SK-N-SH treated with all-trans-retinoic acid at 6 μM for 48 hours (cell line): ENCODE measurements around the gene FBXW4.

Source experiments
- ATAC-seq: fragments of 200-7000 bp; cut with Tn5 transposase; 3 replicates; pipeline ENCODE4 v1.9.1; 2020; ENCODE audit warnings: mild to moderate bottlenecking, moderate library complexity
- ARNTL ChIP-seq: fragments of 450-650 bp; formaldehyde crosslinking; IDR thresholded peaks from 2 replicates; pipeline ENCODE4 v1.5.0; 2020; ENCODE audit warnings: low read depth, mild to moderate bottlenecking, moderate library complexity, borderline replicate concordance
- BACH2 ChIP-seq: fragments of 250-450 bp; sonication (Bioruptor Pico); IDR thresholded peaks from 2 replicates; pipeline ENCODE4 v1.9.0; 2021; ENCODE audit warnings: mild to moderate bottlenecking, borderline replicate concordance
- CREB5 ChIP-seq: fragments of 250-450 bp; sonication (Bioruptor Pico); IDR thresholded peaks from 2 replicates; pipeline ENCODE4 v1.5.1; 2020; ENCODE audit warnings: low read depth, mild to moderate bottlenecking, moderate library complexity
- CSDC2 ChIP-seq: fragments of 250-450 bp; sonication (Bioruptor Pico); IDR thresholded peaks from 2 replicates; pipeline ENCODE4 v1.5.0; 2020; ENCODE audit warnings: mild to moderate bottlenecking, moderate library complexity
- CSRNP3 ChIP-seq: fragments of 250-450 bp; sonication (Bioruptor Pico); IDR thresholded peaks from 2 replicates; pipeline ENCODE4 v1.5.1; 2021; ENCODE audit warnings: mild to moderate bottlenecking, moderate library complexity
- ESRRG ChIP-seq: fragments of 250-450 bp; sonication (Bioruptor Pico); IDR thresholded peaks from 2 replicates; pipeline ENCODE4 v1.6.1; 2021; ENCODE audit warnings: mild to moderate bottlenecking
- GLIS3 ChIP-seq: fragments of 250-450 bp; sonication (Bioruptor Pico); IDR thresholded peaks from 2 replicates; pipeline ENCODE4 v1.5.0; 2020; ENCODE audit warnings: mild to moderate bottlenecking, moderate library complexity
- ISL1 ChIP-seq: fragments of 250-450 bp; sonication (Bioruptor Pico); IDR thresholded peaks from 2 replicates; pipeline ENCODE4 v2.1.2; 2022; ENCODE audit warnings: mild to moderate bottlenecking, moderate library complexity
- OSR1 ChIP-seq: fragments of 250-450 bp; sonication (Bioruptor Pico); IDR thresholded peaks from 2 replicates; pipeline ENCODE4 v1.8.0; 2022; ENCODE audit warnings: moderate library complexity, mild to moderate bottlenecking, inconsistent platforms
- PPARA ChIP-seq: fragments of 250-450 bp; sonication (Bioruptor Pico); IDR thresholded peaks from 2 replicates; pipeline ENCODE4 v1.5.0; 2020; ENCODE audit warnings: mild to moderate bottlenecking, borderline replicate concordance
- RARB ChIP-seq: fragments of 250-450 bp; sonication (Bioruptor Pico); IDR thresholded peaks from 2 replicates; pipeline ENCODE4 v1.8.0; 2021; ENCODE audit warnings: mild to moderate bottlenecking, moderate library complexity
- SNAI2 ChIP-seq: fragments of 250-450 bp; sonication (Bioruptor Pico); IDR thresholded peaks from 2 replicates; pipeline ENCODE4 v1.5.0; 2020; ENCODE audit warnings: mild to moderate bottlenecking, moderate library complexity
- TCF4 ChIP-seq: fragments of 250-450 bp; sonication (Bioruptor Pico); IDR thresholded peaks from 2 replicates; pipeline ENCODE4 v1.8.0; 2021; ENCODE audit warnings: mild to moderate bottlenecking, moderate library complexity, borderline replicate concordance
- TOX ChIP-seq: fragments of 250-450 bp; sonication (Bioruptor Pico); IDR thresholded peaks from 2 replicates; pipeline ENCODE4 v1.8.0; 2021; ENCODE audit warnings: mild to moderate bottlenecking, moderate library complexity, borderline replicate concordance
- ZFP30 ChIP-seq: fragments of 450-650 bp; formaldehyde crosslinking; IDR thresholded peaks from 2 replicates; pipeline ENCODE4 v1.5.0; 2022; ENCODE audit warnings: mild to moderate bottlenecking, moderate library complexity
- ZNF565 ChIP-seq: fragments of 450-650 bp; formaldehyde crosslinking; conservative IDR thresholded peaks from 2 replicates; pipeline ENCODE4 v1.5.0; 2020; ENCODE audit warnings: low read depth, mild to moderate bottlenecking, moderate library complexity
- ZNF70 ChIP-seq: fragments of 450-650 bp; formaldehyde crosslinking; IDR thresholded peaks from 2 replicates; pipeline ENCODE4 v1.5.0; 2020; ENCODE audit warnings: mild to moderate bottlenecking, moderate library complexity
- ZNF8 ChIP-seq: fragments of 450-650 bp; formaldehyde crosslinking; IDR thresholded peaks from 2 replicates; pipeline ENCODE4 v1.5.0; 2020; ENCODE audit warnings: mild to moderate bottlenecking, moderate library complexity
- TF ChIP-seq, protein P1 (sequence below): fragments of 250-450 bp; sonication (Bioruptor Pico); IDR thresholded peaks from 2 replicates; pipeline ENCODE4 v1.5.0; 2020; ENCODE audit warnings: mild to moderate bottlenecking, moderate library complexity
- TF ChIP-seq, protein P2 (sequence below): fragments of 250-450 bp; sonication (Bioruptor Pico); IDR thresholded peaks from 2 replicates; pipeline ENCODE4 v1.8.0; 2020; ENCODE audit warnings: mild to moderate bottlenecking, moderate library complexity, borderline replicate concordance
- TF ChIP-seq, protein P3 (sequence below): fragments of 250-450 bp; sonication (Bioruptor Pico); IDR thresholded peaks from 2 replicates; pipeline ENCODE4 v1.8.0; 2021; ENCODE audit warnings: low read depth, mild to moderate bottlenecking, moderate library complexity, borderline replicate concordance

FBXW4 gene

DNA sequence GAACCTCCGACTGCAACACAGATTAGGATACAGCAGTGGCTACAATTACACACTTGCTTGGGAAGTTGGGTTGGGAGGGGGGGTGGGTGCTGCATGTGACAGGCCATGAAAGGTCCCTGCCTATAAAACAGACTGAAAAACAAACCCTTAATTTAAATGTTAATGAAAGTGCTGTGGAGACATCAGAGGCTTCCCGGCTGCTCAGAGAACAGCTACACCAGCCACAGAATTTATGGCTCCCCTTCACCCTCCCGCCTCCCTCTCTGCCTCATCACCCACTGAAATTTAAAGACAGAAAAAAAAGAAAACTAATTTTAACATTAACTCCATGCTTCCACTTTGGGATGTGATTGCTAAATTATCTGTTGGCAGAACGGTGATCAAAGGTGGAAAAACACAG, 34.7 kb downstream of the FBXW4 start:
- no peak for ATAC-seq
- TF ChIP-seq GLIS3 (CRISPR knock-in tag) (no peak), TCF4 (no peak), ISL1 (no peak), SNAI2 (CRISPR knock-in tag) (no peak), CSDC2 (CRISPR knock-in tag) (no peak), BACH2 (CRISPR knock-in tag) (no peak), ZFP30 (no peak), OSR1 (CRISPR knock-in tag) (no peak), CSRNP3 (CRISPR knock-in tag) (no peak), ZNF70 (CRISPR knock-in tag) (no peak), ESRRG (no peak), ZNF565 (no peak), ZNF8 (no peak), RARB (no peak), TOX (CRISPR knock-in tag) (no peak), CREB5 (CRISPR knock-in tag) (no peak)
- TF ChIP-seq, protein P1, sequence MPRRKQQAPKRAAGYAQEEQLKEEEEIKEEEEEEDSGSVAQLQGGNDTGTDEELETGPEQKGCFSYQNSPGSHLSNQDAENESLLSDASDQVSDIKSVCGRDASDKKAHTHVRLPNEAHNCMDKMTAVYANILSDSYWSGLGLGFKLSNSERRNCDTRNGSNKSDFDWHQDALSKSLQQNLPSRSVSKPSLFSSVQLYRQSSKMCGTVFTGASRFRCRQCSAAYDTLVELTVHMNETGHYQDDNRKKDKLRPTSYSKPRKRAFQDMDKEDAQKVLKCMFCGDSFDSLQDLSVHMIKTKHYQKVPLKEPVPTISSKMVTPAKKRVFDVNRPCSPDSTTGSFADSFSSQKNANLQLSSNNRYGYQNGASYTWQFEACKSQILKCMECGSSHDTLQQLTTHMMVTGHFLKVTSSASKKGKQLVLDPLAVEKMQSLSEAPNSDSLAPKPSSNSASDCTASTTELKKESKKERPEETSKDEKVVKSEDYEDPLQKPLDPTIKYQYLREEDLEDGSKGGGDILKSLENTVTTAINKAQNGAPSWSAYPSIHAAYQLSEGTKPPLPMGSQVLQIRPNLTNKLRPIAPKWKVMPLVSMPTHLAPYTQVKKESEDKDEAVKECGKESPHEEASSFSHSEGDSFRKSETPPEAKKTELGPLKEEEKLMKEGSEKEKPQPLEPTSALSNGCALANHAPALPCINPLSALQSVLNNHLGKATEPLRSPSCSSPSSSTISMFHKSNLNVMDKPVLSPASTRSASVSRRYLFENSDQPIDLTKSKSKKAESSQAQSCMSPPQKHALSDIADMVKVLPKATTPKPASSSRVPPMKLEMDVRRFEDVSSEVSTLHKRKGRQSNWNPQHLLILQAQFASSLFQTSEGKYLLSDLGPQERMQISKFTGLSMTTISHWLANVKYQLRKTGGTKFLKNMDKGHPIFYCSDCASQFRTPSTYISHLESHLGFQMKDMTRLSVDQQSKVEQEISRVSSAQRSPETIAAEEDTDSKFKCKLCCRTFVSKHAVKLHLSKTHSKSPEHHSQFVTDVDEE (CRISPR knock-in tag) = no peak
- TF ChIP-seq, protein P2, sequence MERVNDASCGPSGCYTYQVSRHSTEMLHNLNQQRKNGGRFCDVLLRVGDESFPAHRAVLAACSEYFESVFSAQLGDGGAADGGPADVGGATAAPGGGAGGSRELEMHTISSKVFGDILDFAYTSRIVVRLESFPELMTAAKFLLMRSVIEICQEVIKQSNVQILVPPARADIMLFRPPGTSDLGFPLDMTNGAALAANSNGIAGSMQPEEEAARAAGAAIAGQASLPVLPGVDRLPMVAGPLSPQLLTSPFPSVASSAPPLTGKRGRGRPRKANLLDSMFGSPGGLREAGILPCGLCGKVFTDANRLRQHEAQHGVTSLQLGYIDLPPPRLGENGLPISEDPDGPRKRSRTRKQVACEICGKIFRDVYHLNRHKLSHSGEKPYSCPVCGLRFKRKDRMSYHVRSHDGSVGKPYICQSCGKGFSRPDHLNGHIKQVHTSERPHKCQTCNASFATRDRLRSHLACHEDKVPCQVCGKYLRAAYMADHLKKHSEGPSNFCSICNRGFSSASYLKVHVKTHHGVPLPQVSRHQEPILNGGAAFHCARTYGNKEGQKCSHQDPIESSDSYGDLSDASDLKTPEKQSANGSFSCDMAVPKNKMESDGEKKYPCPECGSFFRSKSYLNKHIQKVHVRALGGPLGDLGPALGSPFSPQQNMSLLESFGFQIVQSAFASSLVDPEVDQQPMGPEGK (CRISPR knock-in tag) = no peak
- TF ChIP-seq, all 23 proteins: peak for 0

DNA sequence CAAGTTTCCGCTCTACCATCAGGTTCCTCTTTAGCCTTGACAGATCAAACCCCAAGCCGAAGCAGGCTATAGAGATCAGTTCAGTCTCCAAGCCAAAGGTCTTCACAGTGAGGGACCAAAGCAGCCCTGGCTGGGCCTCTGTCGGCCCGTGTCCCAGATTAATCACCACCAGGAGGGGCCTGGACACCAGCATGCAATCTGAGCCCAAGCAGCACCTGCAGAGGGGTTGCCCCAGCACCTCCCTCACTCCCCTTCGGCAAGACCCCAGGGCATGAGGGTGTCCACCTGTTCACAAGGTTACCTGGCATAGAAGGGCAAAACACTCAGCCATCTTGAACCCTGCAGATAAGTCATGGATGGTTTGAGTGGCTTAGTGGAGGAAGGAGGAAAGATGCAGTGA, 36.0 kb downstream of the FBXW4 start:
- ATAC-seq = no peak
- TF ChIP-seq TCF4 = no peak
- TF ChIP-seq ZNF565 = no peak
- no peak for TF ChIP-seq ZNF70 (CRISPR knock-in tag)
- no peak for TF ChIP-seq SNAI2 (CRISPR knock-in tag)
- no peak for TF ChIP-seq TOX (CRISPR knock-in tag)
- TF ChIP-seq, protein P3, sequence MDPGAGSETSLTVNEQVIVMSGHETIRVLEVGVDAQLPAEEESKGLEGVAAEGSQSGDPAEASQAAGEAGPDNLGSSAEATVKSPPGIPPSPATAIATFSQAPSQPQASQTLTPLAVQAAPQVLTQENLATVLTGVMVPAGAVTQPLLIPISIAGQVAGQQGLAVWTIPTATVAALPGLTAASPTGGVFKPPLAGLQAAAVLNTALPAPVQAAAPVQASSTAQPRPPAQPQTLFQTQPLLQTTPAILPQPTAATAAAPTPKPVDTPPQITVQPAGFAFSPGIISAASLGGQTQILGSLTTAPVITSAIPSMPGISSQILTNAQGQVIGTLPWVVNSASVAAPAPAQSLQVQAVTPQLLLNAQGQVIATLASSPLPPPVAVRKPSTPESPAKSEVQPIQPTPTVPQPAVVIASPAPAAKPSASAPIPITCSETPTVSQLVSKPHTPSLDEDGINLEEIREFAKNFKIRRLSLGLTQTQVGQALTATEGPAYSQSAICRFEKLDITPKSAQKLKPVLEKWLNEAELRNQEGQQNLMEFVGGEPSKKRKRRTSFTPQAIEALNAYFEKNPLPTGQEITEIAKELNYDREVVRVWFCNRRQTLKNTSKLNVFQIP (CRISPR knock-in tag) = no peak

GRCh38 chr10:101656890-101657289, 38.1 kb downstream of the FBXW4 start:
- no peak for TF ChIP-seq ESRRG
- no peak for TF ChIP-seq ZNF565
- TF ChIP-seq, all 23 proteins: peak for 0
- ATAC-seq = no peak

GRCh38 chr10:101655570-101655969, 39.4 kb downstream of the FBXW4 start:
- ATAC-seq = no peak
- TF ChIP-seq ISL1 (no peak), ARNTL (no peak), ESRRG (no peak), OSR1 (CRISPR knock-in tag) (no peak), CSRNP3 (CRISPR knock-in tag) (no peak), GLIS3 (CRISPR knock-in tag) (no peak), PPARA (CRISPR knock-in tag) (no peak), CSDC2 (CRISPR knock-in tag) (no peak), ZNF8 (no peak), SNAI2 (CRISPR knock-in tag) (no peak)
- TF ChIP-seq, protein P2 (CRISPR knock-in tag) = no peak
